Measurements from ENCODE around the gene TBC1D24. TPM values are rescaled to one million over a fixed set of nuclear protein-coding genes. Genes with fewer than 3 reads are reported as not detected.
A peak's percentile ranks its signal among the peaks of the same experiment; 100 is the strongest.

Gene TBC1D24
- polyA plus RNA-seq, 3 donors: 0.76 to 5.9 (median 2.1) TPM

DNA sequence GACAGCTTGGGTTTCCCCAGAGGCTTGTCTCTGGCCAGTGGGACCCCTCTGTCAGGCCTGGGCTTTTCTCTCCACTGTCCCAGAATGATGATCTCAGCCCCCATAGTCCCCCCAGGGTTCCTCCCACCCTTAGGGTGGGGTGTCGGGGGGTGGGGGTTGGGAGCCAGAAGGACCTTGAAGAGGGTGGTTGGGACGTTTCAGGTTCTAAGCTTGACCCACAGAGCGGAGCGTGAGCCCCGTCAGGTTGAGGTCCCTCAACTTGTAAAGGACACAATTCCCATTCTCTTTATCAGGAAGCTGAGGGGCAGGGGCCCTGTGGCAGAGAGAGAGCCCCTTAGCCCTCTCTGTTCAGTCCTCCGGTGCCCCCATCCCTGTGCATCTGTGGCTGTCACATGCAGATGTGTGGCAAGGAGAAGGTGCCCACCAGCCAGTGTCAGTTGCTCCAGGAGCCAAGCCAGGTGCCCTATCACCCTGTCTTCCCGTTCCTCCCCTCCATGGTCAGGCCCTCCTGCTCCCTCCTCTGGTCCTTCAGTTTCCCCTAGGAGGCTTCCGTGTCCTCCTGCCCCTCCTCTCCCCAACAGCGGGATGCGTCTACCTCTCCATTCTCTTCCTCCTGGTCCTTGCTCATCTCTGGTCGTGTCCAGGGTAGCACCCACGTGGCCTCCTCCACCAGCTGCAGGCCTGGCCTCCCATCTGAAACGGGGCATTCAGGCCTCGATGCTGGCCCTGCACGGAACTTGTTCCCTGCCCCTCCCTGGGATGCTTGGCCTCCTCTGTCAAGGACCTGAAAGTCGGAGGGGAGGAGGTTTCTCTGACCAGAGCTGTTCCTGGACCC lies 5.3 kb upstream of the TBC1D24 start:
- TF ChIP-seq, protein P1, sequence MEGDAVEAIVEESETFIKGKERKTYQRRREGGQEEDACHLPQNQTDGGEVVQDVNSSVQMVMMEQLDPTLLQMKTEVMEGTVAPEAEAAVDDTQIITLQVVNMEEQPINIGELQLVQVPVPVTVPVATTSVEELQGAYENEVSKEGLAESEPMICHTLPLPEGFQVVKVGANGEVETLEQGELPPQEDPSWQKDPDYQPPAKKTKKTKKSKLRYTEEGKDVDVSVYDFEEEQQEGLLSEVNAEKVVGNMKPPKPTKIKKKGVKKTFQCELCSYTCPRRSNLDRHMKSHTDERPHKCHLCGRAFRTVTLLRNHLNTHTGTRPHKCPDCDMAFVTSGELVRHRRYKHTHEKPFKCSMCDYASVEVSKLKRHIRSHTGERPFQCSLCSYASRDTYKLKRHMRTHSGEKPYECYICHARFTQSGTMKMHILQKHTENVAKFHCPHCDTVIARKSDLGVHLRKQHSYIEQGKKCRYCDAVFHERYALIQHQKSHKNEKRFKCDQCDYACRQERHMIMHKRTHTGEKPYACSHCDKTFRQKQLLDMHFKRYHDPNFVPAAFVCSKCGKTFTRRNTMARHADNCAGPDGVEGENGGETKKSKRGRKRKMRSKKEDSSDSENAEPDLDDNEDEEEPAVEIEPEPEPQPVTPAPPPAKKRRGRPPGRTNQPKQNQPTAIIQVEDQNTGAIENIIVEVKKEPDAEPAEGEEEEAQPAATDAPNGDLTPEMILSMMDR (IDR thresholded peaks at IDR 0.05): no peak
- Mint-ChIP-seq H3K27ac (peak overlapping the region in 1 of 7 donors; percentile 16), H3K4me1 (peaks cover 25% of the 10 kb centered on the region), H3K27me3 (ENCODE audit: low read depth in 3 of 3) (peaks cover 56 to 74% (median 64%) of the 10 kb centered on the region in 3 donors), H3K4me3 (peak overlapping the region in 1 of 2 donors; percentile 86), H3K9me3 (peaks cover 0 to 13% (median 7%) of the 10 kb centered on the region in 7 donors), H3K36me3 (peaks cover 5 to 12% of the 10 kb centered on the region in 2 donors)
- WGBS (ENCODE audit: insufficient coverage): 68% methylated on average over 8 of the region's 16 CpGs
- Histone ChIP-seq H3K9ac (ENCODE audit: insufficient read depth, low read length, poor library complexity, severe bottlenecking) (no peak overlapping the region), H3K4me3 (replicated peaks in 1 of 3; ENCODE audit: low read depth in 2 of 3, low read length in 3 of 3) (no peak overlapping the region), H3K27me3 (ENCODE audit: control insufficient read depth in 2 of 2, insufficient read depth in 2 of 2, low read length in 2 of 2) (peaks cover 45 to 59% of the 10 kb centered on the region in 2 donors), H3K27ac (ENCODE audit: low read depth in 1 of 2, low read length in 2 of 2) (no peak overlapping the region), H2AFZ (ENCODE audit: insufficient read depth, low read depth, low read length, poor library complexity, severe bottlenecking) (no peak overlapping the region), H3K9me3 (replicated peaks in 1 of 2; ENCODE audit: control insufficient read depth in 1 of 2, insufficient read depth in 1 of 2, low read length in 2 of 2) (peaks cover 0 to 24% of the 10 kb centered on the region in 2 donors), H4K20me1 (ENCODE audit: insufficient read depth, low read length) (peaks cover 30% of the 10 kb centered on the region), H3K4me1 (ENCODE audit: control insufficient read depth in 1 of 2, insufficient read depth in 2 of 2, low read length in 2 of 2) (peaks cover 16 to 53% of the 10 kb centered on the region in 2 donors), H3K36me3 (replicated peaks in 1 of 2; ENCODE audit: control insufficient read depth in 1 of 2, insufficient read depth in 2 of 2, low read length in 2 of 2) (no peaks in the 10 kb centered on the region), H3K79me2 (ENCODE audit: insufficient read depth, low read length) (peaks cover 5% of the 10 kb centered on the region), H3K4me2 (replicated peaks; ENCODE audit: extremely low read depth, low read length, poor library complexity, severe bottlenecking) (no peak overlapping the region)
- intact Hi-C loops (cut with micrococcal nuclease): loop anchor here (5.0 to 10.0 kb wide), 3 partner anchors 33 to 45 kb away; partner anchors contain the start of gene CCNF (in 1 of the 2)
- DNase-seq: no peak

DNA sequence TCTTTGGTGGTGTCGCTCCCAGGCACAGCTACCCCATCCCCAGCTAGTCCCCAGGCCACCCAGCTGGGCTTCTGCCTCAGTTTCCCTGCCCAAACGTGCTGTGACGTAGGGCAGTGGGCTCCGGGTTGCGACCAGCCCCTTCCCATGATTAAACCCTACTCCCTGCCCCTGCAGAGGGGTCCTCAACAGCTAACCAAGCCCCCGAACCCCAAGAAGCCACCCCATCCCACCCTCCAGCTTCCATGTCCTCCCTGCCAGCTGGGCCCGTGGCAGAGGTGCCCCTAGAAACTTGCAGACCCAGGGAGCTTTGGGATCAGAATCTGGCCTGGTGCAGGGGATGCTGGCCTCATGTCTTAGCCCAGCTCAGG lies 4.7 kb upstream of the TBC1D24 start:
- Mint-ChIP-seq H3K4me1 (peaks cover 25% of the 10 kb centered on the region), H3K27ac (no peak overlapping the region), H3K9me3 (peaks cover 0 to 13% (median 7%) of the 10 kb centered on the region in 7 donors), H3K36me3 (peaks cover 5 to 12% of the 10 kb centered on the region in 2 donors), H3K4me3 (peak overlapping the region in 1 of 2 donors; percentile 86), H3K27me3 (ENCODE audit: low read depth in 3 of 3) (peaks cover 56 to 74% (median 64%) of the 10 kb centered on the region in 3 donors)
- Histone ChIP-seq H3K4me1 (ENCODE audit: control insufficient read depth in 1 of 2, insufficient read depth in 2 of 2, low read length in 2 of 2) (peaks cover 16 to 55% of the 10 kb centered on the region in 2 donors), H3K9ac (ENCODE audit: insufficient read depth, low read length, poor library complexity, severe bottlenecking) (no peak overlapping the region), H3K9me3 (replicated peaks in 1 of 2; ENCODE audit: control insufficient read depth in 1 of 2, insufficient read depth in 1 of 2, low read length in 2 of 2) (peaks cover 0 to 24% of the 10 kb centered on the region in 2 donors), H3K79me2 (ENCODE audit: insufficient read depth, low read length) (peaks cover 7% of the 10 kb centered on the region), H4K20me1 (ENCODE audit: insufficient read depth, low read length) (peaks cover 30% of the 10 kb centered on the region), H3K4me3 (replicated peaks in 1 of 3; ENCODE audit: low read depth in 2 of 3, low read length in 3 of 3) (no peak overlapping the region), H3K27ac (ENCODE audit: low read depth in 1 of 2, low read length in 2 of 2) (no peak overlapping the region), H3K36me3 (replicated peaks in 1 of 2; ENCODE audit: control insufficient read depth in 1 of 2, insufficient read depth in 2 of 2, low read length in 2 of 2) (no peaks in the 10 kb centered on the region), H2AFZ (ENCODE audit: insufficient read depth, low read depth, low read length, poor library complexity, severe bottlenecking) (no peak overlapping the region), H3K4me2 (replicated peaks; ENCODE audit: extremely low read depth, low read length, poor library complexity, severe bottlenecking) (no peak overlapping the region), H3K27me3 (ENCODE audit: control insufficient read depth in 2 of 2, insufficient read depth in 2 of 2, low read length in 2 of 2) (peaks cover 45 to 59% of the 10 kb centered on the region in 2 donors)
- DNase-seq: no peak
- TF ChIP-seq, protein P1 (IDR thresholded peaks at IDR 0.05): no peak
- intact Hi-C loops (cut with micrococcal nuclease): loop anchor here (5.0 to 10.0 kb wide), 2 partner anchors 37 to 45 kb away; partner anchors contain the start of gene CCNF (in 1 of the 2)
- WGBS (ENCODE audit: insufficient coverage): 86% methylated on average over 6 of the region's 7 CpGs
